GM12878 (cell line): Measurements from ENCODE around the gene MGAT5. TPM values are rescaled to one million over a fixed set of nuclear protein-coding genes. Genes with fewer than 3 reads are reported as not detected.

ENCODE experiments used
- ATAC-seq: fragments of 200-7000 bp; cut with Tn5 transposase; 3 replicates; pipeline ENCODE4 v1.9.1; 2020; ENCODE audit warnings: mild to moderate bottlenecking, moderate library complexity
- BruUV-seq: library from RNA; stranded (reverse); fragments of 400-500 nt; replicated peaks from 2 replicates; lab custom pipeline; 2021; lab: Mats Ljungman, UMichigan
- CTCF ChIA-PET: fragments of 300-600 bp; sonication (Branson Sonifier 250); formaldehyde crosslinking; extraction: SDS; loops from one replicate; lab custom pipeline; 2021; ENCODE audit warnings: inconsistent platforms; lab: Yijun Ruan, JAX
- POLR2A ChIA-PET: fragments of 350-600 bp; formaldehyde crosslinking; extraction: SDS; loops from one replicate; lab custom pipeline; 2021; ENCODE audit warnings: inconsistent platforms; lab: Charles Lee
- RAD21 ChIA-PET: fragments of 300-600 bp; sonication (Branson Sonifier 250); formaldehyde crosslinking; loops from one replicate; lab custom pipeline; 2023; ENCODE audit warnings: antibody characterized with exemption; ENCODE audit not compliant: unreplicated experiment; lab: Charles Lee
- SMC1A ChIA-PET: fragments of 300-600 bp; sonication (Branson Sonifier 250); formaldehyde crosslinking; loops from one replicate; lab custom pipeline; 2023; ENCODE audit not compliant: unreplicated experiment, uncharacterized antibody; lab: Charles Lee
- DNase-seq: peaks from one replicate; pipeline ENCODE4 v3.0.0-alpha.2; 2011; ENCODE audit warnings: low read depth, low spot score
- FAIRE-seq: peaks from 3 replicates; lab custom pipeline; 2011; peaks lifted over from hg19 to GRCh38; lab: Jason Lieb, UNC
- H2AFZ ChIP-seq: 2 replicates; pipeline ENCODE4 v1.6.0; 2011; ENCODE audit warnings: low read depth, low read length, control low read depth; ENCODE audit not compliant: control insufficient read depth
- H3K27ac ChIP-seq: 2 replicates; pipeline ENCODE4 v1.5.1; 2011; ENCODE audit warnings: control low read depth; ENCODE audit not compliant: control insufficient read depth, insufficient read depth
- H3K27me3 ChIP-seq, 2 experiments: replicated peaks in 1 of 2; 2 replicates each; pipeline versions ENCODE4 v1.6.0 to v1.6.1; 2011; ENCODE audit warnings: low read length in 1 of 2; ENCODE audit not compliant: control insufficient read depth in 2 of 2, insufficient read depth in 2 of 2
- H3K36me3 ChIP-seq, 2 experiments: 2 replicates each; pipeline ENCODE4 v1.5.1; 2011; ENCODE audit warnings: low read length in 1 of 2; ENCODE audit not compliant: control insufficient read depth in 2 of 2, insufficient read depth in 2 of 2
- H3K4me1 ChIP-seq: 2 replicates; pipeline ENCODE4 v1.6.1; 2011; ENCODE audit warnings: mild to moderate bottlenecking, low read length, moderate library complexity, mixed read lengths; ENCODE audit not compliant: control insufficient read depth, insufficient read depth
- H3K4me2 ChIP-seq: 2 replicates; pipeline ENCODE4 v1.6.0; 2011; ENCODE audit warnings: control low read depth; ENCODE audit not compliant: control insufficient read depth, insufficient read depth
- H3K4me3 ChIP-seq: fragments of 200-600 bp; sonication (generic); 2 replicates; pipeline ENCODE4 v1.5.1; 2016
- H3K79me2 ChIP-seq: 2 replicates; pipeline ENCODE4 v1.6.0; 2011; ENCODE audit warnings: low read length; ENCODE audit not compliant: control insufficient read depth, insufficient read depth
- H3K9ac ChIP-seq: 2 replicates; pipeline ENCODE4 v1.8.0; 2011; ENCODE audit warnings: low read length, control low read depth, mixed read lengths; ENCODE audit not compliant: control insufficient read depth, insufficient read depth
- H3K9me3 ChIP-seq: replicated peaks from 3 replicates; pipeline ENCODE4 v1.5.1; 2011; ENCODE audit warnings: mild to moderate bottlenecking, low read length; ENCODE audit not compliant: control insufficient read depth, insufficient read depth
- H4K20me1 ChIP-seq: 2 replicates; pipeline ENCODE4 v1.6.0; 2011; ENCODE audit not compliant: control insufficient read depth, insufficient read depth
- CREB1 ChIP-seq: IDR thresholded peaks from 2 replicates; pipeline ENCODE4 v1.6.1; 2012; ENCODE audit warnings: low read depth, mild to moderate bottlenecking, inconsistent platforms
- CREM ChIP-seq: IDR thresholded peaks from 2 replicates; pipeline ENCODE4 v1.6.1; 2014; ENCODE audit warnings: antibody characterized with exemption, low read depth
- NFIC ChIP-seq: IDR thresholded peaks from 2 replicates; pipeline ENCODE4 v1.6.1; 2012; ENCODE audit warnings: low read depth, mild to moderate bottlenecking, inconsistent platforms, low read length, moderate library complexity
- RUNX3 ChIP-seq: IDR thresholded peaks from 2 replicates; pipeline ENCODE4 v1.6.1; 2012; ENCODE audit warnings: low read length, inconsistent platforms
- TAF1 ChIP-seq: IDR thresholded peaks from 2 replicates; pipeline ENCODE4 v1.6.1; 2011; ENCODE audit warnings: mild to moderate bottlenecking, low read depth, low read length, borderline replicate concordance
- WGBS: methylation state at CpG from one replicate; pipeline ENCODE4 v1.1.6; 2016; ENCODE audit warnings: low lambda C conversion rate; ENCODE audit not compliant: insufficient replicate concordance, insufficient coverage; ENCODE audit errors: missing lambda C conversion rate; 5-methylcytosine and 5-hydroxymethylcytosine counted together
- in situ Hi-C: fragments of 300-500 bp; cut with MboI; formaldehyde crosslinking; loops from 9 replicates; pipeline ENCODE4 v1.14.3; 2018; ENCODE audit warnings: mixed read lengths
- intact Hi-C: fragments of 100-400 bp; cut with micrococcal nuclease; formaldehyde crosslinking; loops from one replicate; pipeline ENCODE4 v1.14.2; 2022; ENCODE audit not compliant: unreplicated experiment
- polyA plus RNA-seq, 11 experiments: library from polyadenylated mRNA; depleted of rRNA in 4 of 11; unstranded in 6 of 11; stranded (reverse) in 5 of 11; fragments of >200 nt; fragmentation: Nextera tagmentation in 4 of 11; fragmentation: Illumina TruSeq in 1 of 11; extraction: Ambion mirVana in 4 of 11; extraction: Trizol in 1 of 11; gene quantifications; 1 replicate in 1 of 11; 2 replicates in 10 of 11; pipeline versions ENCODE4 v1.2.1 to v1.2.3, GENCODE V29; 2011 to 2016; ENCODE audit warnings: inconsistent platforms in 2 of 11, missing spikeins in 2 of 11, low read depth in 1 of 11
- total RNA-seq, 4 experiments: library from RNA; depleted of rRNA in 3 of 4; stranded (reverse); fragments of >200 nt in 3 of 4; fragmentation: Illumina TruSeq in 1 of 4; extraction: Trizol in 1 of 4; gene quantifications; 2 replicates each; pipeline versions ENCODE4 v1.2.1 to v1.2.3, GENCODE V29; 2013 to 2021

The MGAT5 gene
- total and polyA plus RNA-seq, 10 of the 15 experiments (the other 5 are each of a cell fraction or from before 2014, with no cell fraction given): 4.9 to 104 (median 36.2) TPM

- SMC1A ChIA-PET: interaction anchor here (0.6 to 3.6 kb wide), 14 partner anchors 8 to 151 kb away, joined by 3 to 33 read pairs (median 8); no protein-coding TSS in a partner anchor
- Histone ChIP-seq H3K27ac (peak overlapping the region; percentile 74), H3K9ac (peak overlapping the region; percentile 36), H3K36me3 (peaks cover 6% of the 10 kb centered on the region in 2 experiments; a peak in 3 of 4 replicates), H4K20me1 (no peaks in the 10 kb centered on the region), H3K4me3 (peak overlapping the region; percentile 37; the same call in 1 of the 2 replicates), H3K4me1 (peaks cover 68% of the 10 kb centered on the region), H3K4me2 (peak overlapping the region; percentile 70), H3K9me3 (no peaks in the 10 kb centered on the region), H3K27me3 (no peaks in the 10 kb centered on the region), H3K79me2 (peaks cover 86% of the 10 kb centered on the region), H2AFZ (no peak overlapping the region)
- in situ Hi-C loops (no loop called here), intact Hi-C loops (loop anchor here (2.0 kb wide), 1 partner anchor 14 kb away; no protein-coding TSS in a partner anchor)
- FAIRE-seq (no peak), ATAC-seq (peak; percentile 2; the same call in 1 of the 3 replicates), DNase-seq (no peak)
- TF ChIP-seq CREM (0 out of 2 replicates have a peak, but pooled peaks have one; percentile 32), TAF1 (no peak), RUNX3 (peak; percentile 72), CREB1 (peak; percentile 54; the same call in 1 of the 2 replicates), NFIC (peak; percentile 61; the same call in 1 of the 2 replicates)
- POLR2A ChIA-PET: interaction anchor here (2.8 kb wide), 1 partner anchor 10 kb away, joined by 6 read pairs; no protein-coding TSS in a partner anchor
- BruUV-seq: no TSS peak
- CTCF ChIA-PET: interaction anchor here (1.0 to 5.1 kb wide), 7 partner anchors 10 to 151 kb away, joined by 3 to 25 read pairs (median 12); no protein-coding TSS in a partner anchor
- WGBS: 33% methylated on average over 2 of the region's 2 CpGs
- RAD21 ChIA-PET: interaction anchor here (0.7 to 3.7 kb wide), 6 partner anchors 10 to 151 kb away, joined by 3 to 27 read pairs (median 7); no protein-coding TSS in a partner anchor
Measured at GRCh38 chr2:134260713-134261112, 6.8 kb downstream of the MGAT5 start.
